HS-5 (cell line): ENCODE measurements around the gene CDH22.

Experiments used
- DNase-seq: peaks from one replicate; pipeline ENCODE4 v3.0.0-alpha.2; 2012; ENCODE audit warnings: low read depth

CDH22 gene

GRCh38 chr20:46299078-46299477 is 9.2 kb downstream of the CDH22 start:
- DNase-seq: no peak

- DNase-seq: no peak
Observed at GRCh38 chr20:46298374-46298773, 9.9 kb downstream of the CDH22 start.

- DNase-seq: no peak
Observed at GRCh38 chr20:46296526-46297250, 11.6 kb downstream of the CDH22 start.

- DNase-seq: no peak
Observed at GRCh38 chr20:46293084-46293483, 15.2 kb downstream of the CDH22 start.

- no peak for DNase-seq
Observed at GRCh38 chr20:46291401-46291800, 16.9 kb downstream of the CDH22 start.

- DNase-seq: no peak
Observed at GRCh38 chr20:46289432-46289831, 18.9 kb downstream of the CDH22 start.

GRCh38 chr20:46286977-46287376 is 21.3 kb downstream of the CDH22 start:
- no peak for DNase-seq

GRCh38 chr20:46286382-46286781 is 21.9 kb downstream of the CDH22 start:
- DNase-seq: no peak

GRCh38 chr20:46285740-46286139 is 22.6 kb downstream of the CDH22 start:
- DNase-seq: no peak

- no peak for DNase-seq
Observed at GRCh38 chr20:46285072-46285471, 23.2 kb downstream of the CDH22 start.

GRCh38 chr20:46284040-46284427 is 24.3 kb downstream of the CDH22 start:
- DNase-seq: no peak

GRCh38 chr20:46283426-46284039 is 24.8 kb downstream of the CDH22 start:
- no peak for DNase-seq

- DNase-seq: no peak
Observed at GRCh38 chr20:46282669-46283068, 25.6 kb downstream of the CDH22 start.

GRCh38 chr20:46279103-46279502 is 29.2 kb downstream of the CDH22 start:
- DNase-seq: no peak

GRCh38 chr20:46277602-46278001 is 30.7 kb downstream of the CDH22 start:
- DNase-seq: no peak

GRCh38 chr20:46276531-46276930 is 31.8 kb downstream of the CDH22 start:
- DNase-seq: no peak

- DNase-seq: no peak
Observed at GRCh38 chr20:46275091-46275490, 33.2 kb downstream of the CDH22 start.

- no peak for DNase-seq
Observed at GRCh38 chr20:46273717-46274116, 34.6 kb downstream of the CDH22 start.

- DNase-seq: no peak
Observed at GRCh38 chr20:46272389-46273047, 35.8 kb downstream of the CDH22 start.

- DNase-seq: no peak
Observed at GRCh38 chr20:46270977-46271744, 37.1 kb downstream of the CDH22 start.

- no peak for DNase-seq
Observed at GRCh38 chr20:46269372-46269771, 38.9 kb downstream of the CDH22 start.

GRCh38 chr20:46268662-46269061 is 39.6 kb downstream of the CDH22 start:
- DNase-seq: no peak
